Measurements from ENCODE around the gene GRK2.

The GRK2 gene

DNA sequence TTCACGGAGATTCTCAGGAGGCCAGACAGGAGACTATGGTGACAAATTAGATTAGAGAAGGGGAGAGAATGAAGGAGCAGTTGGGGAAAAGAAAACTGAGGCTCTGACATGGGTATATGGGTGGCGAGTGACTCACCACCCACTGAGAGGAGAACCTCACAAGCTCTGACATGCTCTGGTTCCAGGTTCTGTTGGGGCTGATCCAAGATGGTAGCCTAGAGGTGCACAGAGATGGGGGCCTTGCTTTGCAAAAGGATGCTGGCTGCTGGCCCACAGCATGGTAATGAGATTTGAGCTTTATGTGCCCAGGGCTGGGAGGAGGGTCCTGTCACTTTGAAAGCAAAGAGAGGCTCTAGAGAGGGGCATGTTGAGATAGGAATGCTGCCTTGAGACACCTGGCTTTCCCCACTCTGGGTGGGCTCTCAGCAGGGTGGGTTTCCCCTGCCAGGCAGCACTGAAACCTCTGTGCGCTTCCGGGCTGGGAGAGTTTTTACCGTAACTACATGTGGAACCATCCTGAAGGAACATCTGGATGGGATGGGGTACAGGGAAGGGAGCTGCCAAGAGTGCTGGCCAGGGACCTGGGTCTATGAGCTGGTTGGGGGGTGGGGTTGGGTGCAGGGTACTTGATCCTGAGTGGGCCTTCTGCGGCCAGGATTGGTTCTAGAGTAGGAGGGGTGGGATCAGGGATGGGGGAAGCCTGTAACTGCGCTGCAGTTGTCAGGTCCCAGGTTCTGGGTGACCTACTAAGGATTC lies 1.2 kb upstream of the GRK2 start:
- Histone ChIP-seq H3K27ac (ENCODE audit: low read length) (peak overlapping the region; percentile 73), H3K36me3 (ENCODE audit: control insufficient read depth in 2 of 2, insufficient read depth in 2 of 2, low read length in 2 of 2) (peaks cover 0 to 2% of the 10 kb centered on the region in 2 donors), H3K9ac (ENCODE audit: low read length in 2 of 2) (peak overlapping the region in 1 of 2 donors; percentile 69), H3K27me3 (ENCODE audit: control insufficient read depth in 1 of 2, insufficient read depth in 2 of 2, low read length in 2 of 2) (no peaks in the 10 kb centered on the region), H3K4me1 (ENCODE audit: control insufficient read depth, insufficient read depth, low read length) (peaks cover 58% of the 10 kb centered on the region), H3K4me3 (ENCODE audit: low read length in 2 of 2) (no peak overlapping the region), H3K9me3 (ENCODE audit: control insufficient read depth in 2 of 2, low read length in 2 of 2) (no peaks in the 10 kb centered on the region)

DNA sequence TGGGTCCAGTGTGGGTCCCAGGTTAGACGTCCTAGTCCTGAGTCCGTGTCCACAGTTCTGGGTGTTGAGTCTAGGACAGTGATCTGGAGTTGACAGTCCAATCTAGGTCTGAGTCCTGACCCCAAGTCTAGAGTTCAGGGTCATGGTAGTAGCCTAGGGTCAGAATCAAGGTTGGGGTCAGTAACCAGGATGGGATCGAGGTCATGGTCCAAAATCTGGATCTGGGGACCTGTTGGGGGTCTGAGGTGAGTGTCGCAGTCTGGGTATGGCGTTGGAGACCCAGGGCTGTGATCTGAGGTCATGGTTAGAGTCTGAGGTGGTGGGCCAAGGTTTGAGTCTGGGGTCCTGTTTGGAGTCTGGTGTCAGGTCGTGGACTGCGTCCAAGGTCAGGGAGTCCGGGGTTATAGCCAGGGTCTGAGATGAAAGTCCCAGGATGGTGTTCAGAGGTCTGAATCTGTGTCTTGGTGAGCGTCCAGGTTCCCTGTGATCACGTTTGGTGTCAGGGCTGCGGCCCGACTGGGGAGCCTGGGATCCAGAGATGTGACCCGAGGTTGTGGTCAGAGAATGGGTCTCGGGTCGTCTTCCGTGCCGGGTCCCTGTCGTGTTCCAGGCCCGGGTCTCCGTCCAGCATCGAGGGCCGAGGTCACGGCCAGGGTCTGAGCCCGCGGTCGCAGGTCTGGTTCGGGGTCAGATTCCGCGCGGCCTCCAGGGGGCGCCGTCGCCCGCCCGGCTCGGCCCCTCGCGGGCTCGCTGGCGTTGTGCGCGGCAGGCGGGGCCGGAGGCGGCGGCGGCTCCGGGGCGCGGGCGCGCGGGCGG lies 432 bp upstream of the GRK2 start:
- Histone ChIP-seq H3K9me3 (ENCODE audit: control insufficient read depth in 2 of 2, low read length in 2 of 2) (no peaks in the 10 kb centered on the region), H3K36me3 (ENCODE audit: control insufficient read depth in 2 of 2, insufficient read depth in 2 of 2, low read length in 2 of 2) (peaks cover 0 to 2% of the 10 kb centered on the region in 2 donors), H3K27me3 (ENCODE audit: control insufficient read depth in 1 of 2, insufficient read depth in 2 of 2, low read length in 2 of 2) (no peaks in the 10 kb centered on the region), H3K27ac (ENCODE audit: low read length) (peak overlapping the region; percentile 73), H3K4me1 (ENCODE audit: control insufficient read depth, insufficient read depth, low read length) (peaks cover 66% of the 10 kb centered on the region), H3K4me3 (ENCODE audit: low read length in 2 of 2) (peak overlapping the region; percentile 55 to 67), H3K9ac (ENCODE audit: low read length in 2 of 2) (peak overlapping the region; percentile 69 to 74)

DNA sequence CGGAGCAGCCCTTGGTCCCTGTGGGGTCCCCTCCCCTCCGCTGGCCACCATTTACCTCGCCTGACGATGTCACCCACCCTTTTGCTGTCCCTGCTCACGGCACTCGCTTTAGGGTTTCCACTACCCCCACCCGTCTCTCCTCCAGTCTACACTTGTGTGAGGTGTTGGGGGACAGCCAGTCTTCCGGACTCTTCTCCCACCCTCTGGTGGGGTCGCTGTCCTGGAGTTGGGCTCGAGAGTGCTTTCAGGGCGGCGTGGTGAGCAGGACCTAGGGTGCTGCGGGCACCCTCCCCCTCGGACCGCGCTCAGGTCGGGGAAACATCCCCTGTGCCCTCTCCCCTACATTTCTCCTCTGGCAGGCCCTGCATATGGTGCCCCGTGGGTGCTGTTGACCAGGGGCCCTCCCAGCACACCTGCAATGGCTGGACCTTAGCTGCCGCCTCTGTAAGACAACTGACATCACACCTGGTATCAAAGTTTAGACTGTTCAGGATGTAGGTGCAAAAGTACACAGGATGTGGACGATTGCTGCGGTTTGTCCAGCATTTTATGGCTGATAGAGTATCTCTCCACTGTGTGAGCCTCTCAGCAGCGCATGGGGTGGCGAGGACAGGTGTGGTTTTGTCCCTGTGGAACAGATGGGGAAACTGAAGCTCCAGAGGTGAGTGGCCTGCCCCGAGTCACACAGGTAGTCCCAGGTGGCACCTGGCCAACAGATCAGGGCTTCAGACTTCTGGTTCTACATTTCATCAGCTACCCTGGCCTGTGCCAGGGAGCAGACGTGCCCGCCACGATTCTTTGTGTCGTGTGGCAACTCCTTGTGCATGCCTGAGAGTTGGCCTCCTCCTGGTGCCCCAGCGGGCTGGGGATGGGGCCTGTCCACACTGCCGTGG lies 1.2 kb downstream of the GRK2 start:
- H3K36me3 ChIP-seq (ENCODE audit: control insufficient read depth in 2 of 2, insufficient read depth in 2 of 2, low read length in 2 of 2), result peaks cover 0 to 5% of the 10 kb centered on the region in 2 donors
- peak overlapping the region; percentile 83 to 84 for H3K4me3 ChIP-seq (ENCODE audit: low read length in 2 of 2)
- peaks cover 71% of the 10 kb centered on the region for H3K4me1 ChIP-seq (ENCODE audit: control insufficient read depth, insufficient read depth, low read length)
- H3K27me3 ChIP-seq (ENCODE audit: control insufficient read depth in 1 of 2, insufficient read depth in 2 of 2, low read length in 2 of 2), result no peaks in the 10 kb centered on the region
- no peaks in the 10 kb centered on the region for H3K9me3 ChIP-seq (ENCODE audit: control insufficient read depth in 2 of 2, low read length in 2 of 2)
- peak overlapping the region; percentile 67 for H3K27ac ChIP-seq (ENCODE audit: low read length)
- H3K9ac ChIP-seq (ENCODE audit: low read length in 2 of 2), result peak overlapping the region; percentile 81 to 82

DNA sequence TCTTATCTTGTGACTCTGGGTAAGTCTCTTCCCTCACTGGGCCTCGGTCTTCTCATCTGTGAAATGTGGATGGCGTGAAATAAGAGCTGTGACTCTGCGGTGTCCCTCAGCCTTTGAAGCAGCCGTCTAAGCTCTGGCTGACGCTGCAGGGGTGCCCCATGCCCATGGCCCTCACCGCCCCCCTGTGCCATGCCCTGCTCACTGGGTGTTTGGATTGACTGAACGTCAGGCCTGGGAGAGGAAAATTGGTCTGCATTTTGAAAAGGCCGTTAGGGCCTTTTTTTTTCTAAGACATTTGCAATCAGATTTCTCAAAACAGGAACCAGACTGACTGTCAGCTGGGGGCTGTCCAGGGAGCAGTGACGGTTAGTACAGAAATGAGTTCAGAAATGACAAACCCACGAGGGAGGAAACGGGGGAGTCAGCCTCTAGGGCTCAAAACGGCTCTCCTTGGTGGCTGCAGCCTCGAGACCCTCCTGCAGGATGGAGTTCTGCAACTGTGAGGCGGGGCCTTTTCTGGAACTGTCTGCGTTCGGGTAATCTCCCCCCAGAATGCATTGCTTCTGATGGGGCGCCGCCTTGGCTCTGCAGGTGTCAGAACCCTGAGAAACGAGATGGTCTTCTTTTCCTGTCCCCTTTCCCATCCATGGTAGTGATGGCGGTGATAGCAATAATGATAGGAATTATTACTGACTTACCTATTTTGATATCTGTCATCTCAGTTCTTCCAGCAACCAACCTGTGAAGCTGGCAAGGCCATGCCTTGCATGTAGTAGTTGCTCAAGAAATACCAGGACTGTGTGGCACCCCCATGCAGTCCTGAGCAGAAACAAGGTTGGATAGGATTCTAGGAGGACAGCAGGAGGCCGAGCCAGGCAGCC lies 2.0 kb downstream of the GRK2 start:
- H3K4me1 ChIP-seq (ENCODE audit: control insufficient read depth, insufficient read depth, low read length), result peaks cover 72% of the 10 kb centered on the region
- peak overlapping the region; percentile 81 to 82 for H3K9ac ChIP-seq (ENCODE audit: low read length in 2 of 2)
- H3K9me3 ChIP-seq (ENCODE audit: control insufficient read depth in 2 of 2, low read length in 2 of 2), result no peaks in the 10 kb centered on the region
- peaks cover 0 to 6% of the 10 kb centered on the region in 2 donors for H3K36me3 ChIP-seq (ENCODE audit: control insufficient read depth in 2 of 2, insufficient read depth in 2 of 2, low read length in 2 of 2)
- H3K27me3 ChIP-seq (ENCODE audit: control insufficient read depth in 1 of 2, insufficient read depth in 2 of 2, low read length in 2 of 2), result no peaks in the 10 kb centered on the region
- H3K27ac ChIP-seq (ENCODE audit: low read length), result peak overlapping the region; percentile 67
- H3K4me3 ChIP-seq (ENCODE audit: low read length in 2 of 2), result peak overlapping the region; percentile 83 to 84

DNA sequence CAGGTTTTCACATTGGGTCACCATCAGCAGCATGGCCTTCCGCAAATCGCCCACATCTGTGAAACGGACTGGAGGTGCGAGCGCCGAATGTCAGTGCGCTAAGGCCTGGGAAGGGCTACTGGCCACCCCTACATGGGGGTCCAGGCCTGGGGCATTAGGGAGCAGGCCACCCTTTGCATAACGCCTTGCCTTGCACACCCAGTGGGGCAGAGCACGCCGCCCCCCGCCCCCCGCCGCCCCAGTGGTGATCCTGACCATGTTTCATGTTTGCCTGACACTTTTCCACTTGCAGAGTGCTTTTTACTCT lies 2.6 kb downstream of the GRK2 start:
- peak overlapping the region; percentile 67 for H3K27ac ChIP-seq (ENCODE audit: low read length)
- no peak overlapping the region for H3K9ac ChIP-seq (ENCODE audit: low read length in 2 of 2)
- H3K4me3 ChIP-seq (ENCODE audit: low read length in 2 of 2), result peak overlapping the region in 1 of 2 donors; percentile 84
- peaks cover 77% of the 10 kb centered on the region for H3K4me1 ChIP-seq (ENCODE audit: control insufficient read depth, insufficient read depth, low read length)
- peaks cover 0 to 6% of the 10 kb centered on the region in 2 donors for H3K36me3 ChIP-seq (ENCODE audit: control insufficient read depth in 2 of 2, insufficient read depth in 2 of 2, low read length in 2 of 2)
- no peaks in the 10 kb centered on the region for H3K9me3 ChIP-seq (ENCODE audit: control insufficient read depth in 2 of 2, low read length in 2 of 2)
- H3K27me3 ChIP-seq (ENCODE audit: control insufficient read depth in 1 of 2, insufficient read depth in 2 of 2, low read length in 2 of 2), result no peaks in the 10 kb centered on the region

DNA sequence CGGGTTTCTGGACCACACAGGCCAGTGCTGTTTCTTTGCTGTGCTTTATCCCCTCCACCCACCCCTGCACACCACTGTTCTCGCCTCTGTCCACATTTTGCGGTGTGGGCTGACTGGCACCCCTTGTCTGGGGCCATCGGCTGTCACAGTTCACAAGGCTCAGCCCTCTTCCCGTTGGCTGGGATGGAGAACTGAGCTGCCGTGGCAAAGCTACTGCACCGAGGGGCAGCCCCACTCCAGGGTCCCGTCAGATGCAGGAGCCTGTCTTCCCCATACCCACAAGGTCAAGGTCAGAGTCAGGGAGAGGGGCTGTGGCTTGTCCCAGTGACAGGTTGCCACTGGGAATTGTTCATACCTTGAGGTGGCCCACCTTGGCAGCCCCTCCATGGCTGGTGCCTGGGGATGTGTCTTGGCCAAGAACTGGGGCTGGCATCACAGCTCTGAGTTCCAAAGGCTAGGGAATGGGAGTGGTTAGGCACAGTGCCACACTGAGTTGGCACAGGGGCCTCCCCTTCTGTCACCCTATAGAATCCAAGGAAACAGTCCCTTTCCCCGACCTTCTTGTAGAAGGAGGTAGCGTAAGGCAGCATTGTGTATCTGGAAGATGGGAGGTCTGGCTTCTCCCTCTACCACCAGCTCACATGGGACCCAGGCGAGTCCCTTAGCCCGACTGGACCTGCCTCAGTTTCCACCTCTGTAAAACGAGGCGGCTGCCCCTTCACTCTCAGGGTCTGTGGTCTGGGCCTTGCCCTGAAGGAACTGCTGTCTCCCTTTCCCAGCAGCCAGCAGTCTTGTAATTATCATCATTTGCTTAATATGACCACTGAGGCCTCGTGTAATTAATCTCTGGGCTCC lies 3.4 kb downstream of the GRK2 start:
- H3K9me3 ChIP-seq (ENCODE audit: control insufficient read depth in 2 of 2, low read length in 2 of 2), result no peaks in the 10 kb centered on the region
- peaks cover 82% of the 10 kb centered on the region for H3K4me1 ChIP-seq (ENCODE audit: control insufficient read depth, insufficient read depth, low read length)
- H3K4me3 ChIP-seq (ENCODE audit: low read length in 2 of 2), result peak overlapping the region; percentile 26 to 84
- H3K36me3 ChIP-seq (ENCODE audit: control insufficient read depth in 2 of 2, insufficient read depth in 2 of 2, low read length in 2 of 2), result peaks cover 0 to 6% of the 10 kb centered on the region in 2 donors
- peak overlapping the region; percentile 36 to 47 for H3K9ac ChIP-seq (ENCODE audit: low read length in 2 of 2)
- H3K27me3 ChIP-seq (ENCODE audit: control insufficient read depth in 1 of 2, insufficient read depth in 2 of 2, low read length in 2 of 2), result no peaks in the 10 kb centered on the region
- H3K27ac ChIP-seq (ENCODE audit: low read length), result peak overlapping the region; percentile 67

DNA sequence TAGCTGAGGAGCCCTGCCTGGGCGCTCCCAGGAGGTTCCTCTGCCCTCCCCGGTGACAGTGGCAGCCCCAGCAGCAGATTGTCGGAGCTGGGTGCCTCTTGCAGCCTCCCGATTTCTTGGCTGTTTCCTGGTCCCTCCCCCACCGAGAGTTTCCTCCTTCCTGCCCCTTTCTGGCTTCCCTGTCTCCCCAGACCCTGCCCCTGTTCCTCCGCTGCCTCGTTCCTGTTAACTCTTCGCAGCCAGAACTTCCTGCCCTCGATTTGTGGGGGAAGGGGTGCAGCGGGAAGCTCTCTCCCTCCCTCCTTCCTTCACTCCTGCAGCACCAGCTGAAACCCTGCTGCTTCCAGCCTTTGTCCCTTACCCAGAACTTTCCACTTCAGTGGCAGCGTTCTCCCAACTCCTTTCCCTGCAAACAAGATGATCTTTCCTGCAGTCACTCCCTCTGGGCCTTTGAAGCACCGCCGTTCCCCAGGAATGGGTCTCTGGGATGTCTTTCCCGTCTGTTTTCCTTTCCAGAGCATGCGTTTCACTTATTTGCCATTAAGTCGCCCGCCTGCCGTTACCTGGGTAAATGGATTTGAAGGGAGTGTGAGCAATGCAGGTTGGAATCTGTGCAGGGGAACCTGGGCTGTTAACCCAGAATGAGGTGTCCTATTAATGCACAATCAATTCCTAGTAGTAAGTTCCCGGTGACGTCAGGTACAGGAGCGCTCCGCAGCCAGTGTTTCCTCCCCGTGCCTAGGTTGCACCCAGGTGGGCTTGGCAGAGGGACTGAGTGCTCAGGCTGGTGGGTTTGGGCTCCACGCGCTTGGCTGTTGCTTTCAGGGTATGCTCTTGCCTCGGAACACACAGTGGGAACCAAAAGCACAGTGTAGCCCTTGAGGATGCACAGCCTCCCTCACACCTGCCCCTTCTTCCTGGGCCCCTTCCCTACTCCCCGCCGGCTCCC lies 4.3 kb downstream of the GRK2 start:
- H3K4me1 ChIP-seq (ENCODE audit: control insufficient read depth, insufficient read depth, low read length), result peaks cover 91% of the 10 kb centered on the region
- peak overlapping the region; percentile 53 to 84 for H3K4me3 ChIP-seq (ENCODE audit: low read length in 2 of 2)
- peak overlapping the region; percentile 36 to 47 for H3K9ac ChIP-seq (ENCODE audit: low read length in 2 of 2)
- no peaks in the 10 kb centered on the region for H3K27me3 ChIP-seq (ENCODE audit: control insufficient read depth in 1 of 2, insufficient read depth in 2 of 2, low read length in 2 of 2)
- no peaks in the 10 kb centered on the region for H3K9me3 ChIP-seq (ENCODE audit: control insufficient read depth in 2 of 2, low read length in 2 of 2)
- peaks cover 0 to 6% of the 10 kb centered on the region in 2 donors for H3K36me3 ChIP-seq (ENCODE audit: control insufficient read depth in 2 of 2, insufficient read depth in 2 of 2, low read length in 2 of 2)
- peak overlapping the region; percentile 67 for H3K27ac ChIP-seq (ENCODE audit: low read length)

DNA sequence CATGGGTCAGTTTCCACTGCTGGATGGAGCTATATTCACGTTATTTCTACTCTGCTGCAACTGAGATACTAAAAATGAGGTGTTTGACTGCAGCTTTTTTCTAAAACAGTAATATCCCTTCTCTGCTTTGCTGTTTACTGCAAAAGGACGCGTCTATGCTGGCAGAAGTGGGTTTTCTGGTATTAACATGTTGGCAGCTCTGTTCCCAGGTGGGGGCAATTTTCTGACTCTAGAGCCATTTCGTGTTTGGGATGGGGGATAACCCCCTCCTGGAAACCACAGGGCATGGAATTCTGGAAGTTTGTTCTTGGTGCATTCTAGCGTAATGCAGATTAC lies 4.9 kb downstream of the GRK2 start:
- peak overlapping the region; percentile 55 for H3K27ac ChIP-seq (ENCODE audit: low read length)

More for the DNA sequence above, 4.9 kb downstream of the GRK2 start:
- H3K36me3 ChIP-seq (ENCODE audit: control insufficient read depth in 2 of 2, insufficient read depth in 2 of 2, low read length in 2 of 2), result peaks cover 0 to 6% of the 10 kb centered on the region in 2 donors
- H3K27me3 ChIP-seq (ENCODE audit: control insufficient read depth in 1 of 2, insufficient read depth in 2 of 2, low read length in 2 of 2), result no peaks in the 10 kb centered on the region
- H3K9ac ChIP-seq (ENCODE audit: low read length in 2 of 2), result no peak overlapping the region
- peaks cover 91% of the 10 kb centered on the region for H3K4me1 ChIP-seq (ENCODE audit: control insufficient read depth, insufficient read depth, low read length)
- H3K4me3 ChIP-seq (ENCODE audit: low read length in 2 of 2), result peak overlapping the region in 1 of 2 donors; percentile 84
- no peaks in the 10 kb centered on the region for H3K9me3 ChIP-seq (ENCODE audit: control insufficient read depth in 2 of 2, low read length in 2 of 2)
